HG02610 (cell line): ENCODE measurements around the gene TOB2.
"Not testable (repeated sequence)": the region's sequence is repeated elsewhere in the genome, so short reads cannot be mapped to it uniquely, and the experiment has no call there.

Experiments used
- ATAC-seq: cut with Tn5 transposase; IDR thresholded peaks from one replicate; pipeline ENCODE4 v1.9.1; 2021; ENCODE audit warnings: mild to moderate bottlenecking, moderate library complexity; ENCODE audit not compliant: unreplicated experiment

Gene TOB2

DNA sequence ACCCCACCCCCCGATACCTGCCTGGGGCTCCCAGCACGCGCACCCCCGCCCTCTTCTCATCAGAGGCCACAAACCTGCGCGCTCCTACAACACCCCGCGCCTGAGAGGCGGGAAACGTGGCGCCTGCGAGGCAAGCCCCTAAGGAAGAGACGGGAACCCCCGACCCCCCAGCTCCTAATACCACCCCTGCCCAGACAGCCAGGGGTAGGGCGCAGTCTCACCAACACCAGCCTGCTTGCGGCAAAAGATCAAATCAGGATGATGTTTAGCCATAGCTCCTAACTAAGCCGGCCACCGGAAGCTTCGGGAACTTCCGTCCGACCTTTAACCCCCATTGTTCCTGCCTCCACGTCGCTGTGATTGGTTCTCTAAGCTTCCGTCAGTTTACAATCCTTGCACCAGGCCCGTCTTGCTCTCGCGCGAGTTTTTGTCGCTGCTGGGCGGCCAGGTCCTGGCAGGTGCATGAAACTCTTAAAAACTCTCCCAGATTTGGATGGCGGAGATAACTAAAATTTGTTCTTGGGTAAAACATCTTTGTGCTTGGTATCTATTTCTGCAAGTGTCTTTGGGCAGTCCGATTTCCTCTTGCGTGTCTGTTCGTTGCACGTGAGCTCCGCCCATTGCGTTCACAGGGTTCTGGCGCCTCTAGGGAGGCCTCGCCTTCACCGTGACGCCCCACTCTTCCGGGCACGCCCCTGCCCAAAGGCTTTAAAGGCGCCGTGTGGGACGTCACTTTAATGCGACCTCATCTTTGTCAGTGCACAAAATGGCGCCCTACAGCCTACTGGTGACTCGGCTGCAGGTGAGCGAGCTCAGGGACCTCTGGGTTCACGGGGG is 22.0 kb upstream of the TOB2 start, which contains the start of the genes ACO2 and PHF5A:
Gene ACO2 (plus strand): TSS at position 737 of the 837 bp plus-strand sequence. CDS start 30 bp downstream, at position 767.
Gene PHF5A (minus strand): TSS at position 312 of the 837 bp plus-strand sequence. CDS start 39 bp downstream, at position 273.
- peak; percentile 88 for ATAC-seq

DNA sequence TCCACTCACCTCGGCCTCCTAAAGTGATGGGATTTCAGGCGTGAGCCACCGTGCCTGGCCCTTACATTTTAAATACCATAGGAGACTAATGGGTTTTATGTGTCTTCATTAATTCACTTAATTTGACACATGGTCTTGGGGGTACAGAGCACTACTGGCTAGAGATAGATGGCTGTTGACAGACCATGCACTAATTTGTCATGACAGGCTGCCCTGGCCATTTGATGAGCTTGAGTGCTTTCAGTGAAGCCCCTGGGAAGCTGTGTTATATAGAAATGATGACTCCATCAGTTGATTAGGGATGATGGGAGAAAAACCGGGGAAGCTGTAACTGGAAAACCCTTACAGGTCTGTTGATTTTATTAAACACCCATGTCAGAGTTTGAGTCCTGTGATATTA is 15.3 kb upstream of the TOB2 start:
- ATAC-seq = no peak

DNA sequence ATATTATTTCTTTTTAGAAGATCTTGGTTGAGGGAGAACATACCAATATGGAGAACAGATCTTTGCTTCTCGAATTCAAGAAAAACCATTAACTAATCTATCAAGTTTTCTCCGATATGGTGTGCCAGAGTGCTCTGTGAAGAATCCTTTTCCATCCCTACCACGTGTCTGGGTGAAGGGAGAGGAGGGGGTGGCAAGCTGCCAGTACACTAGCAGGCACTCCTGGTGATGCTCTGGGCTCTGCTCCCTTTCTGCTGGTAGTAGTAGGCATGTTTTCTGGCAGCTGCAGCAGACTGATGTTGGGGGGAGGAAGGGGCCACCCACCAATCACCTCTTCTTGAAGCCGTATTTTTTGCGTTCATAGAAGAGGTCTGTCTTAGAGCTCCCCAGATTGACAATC is 13.5 kb upstream of the TOB2 start:
- not testable (repeated sequence) for ATAC-seq

DNA sequence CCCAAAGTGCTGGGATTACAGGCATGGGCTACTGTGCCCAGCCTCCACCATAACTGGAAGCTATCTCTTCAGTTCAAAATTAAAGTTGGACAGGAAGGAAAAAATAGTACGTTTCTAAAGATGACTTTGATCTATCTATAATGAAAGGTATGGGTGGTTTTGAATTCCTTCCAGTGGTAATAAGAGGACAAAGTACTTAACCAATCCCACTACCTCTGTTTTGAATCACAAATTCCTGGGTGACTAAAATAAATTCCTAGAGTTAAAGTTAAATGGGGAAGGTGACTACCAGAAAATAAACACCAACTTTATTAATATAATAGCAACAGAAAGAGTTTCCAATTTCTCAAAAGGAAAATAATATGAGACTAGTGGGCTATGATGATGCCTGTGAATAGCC is 12.8 kb upstream of the TOB2 start:
- no peak for ATAC-seq

DNA sequence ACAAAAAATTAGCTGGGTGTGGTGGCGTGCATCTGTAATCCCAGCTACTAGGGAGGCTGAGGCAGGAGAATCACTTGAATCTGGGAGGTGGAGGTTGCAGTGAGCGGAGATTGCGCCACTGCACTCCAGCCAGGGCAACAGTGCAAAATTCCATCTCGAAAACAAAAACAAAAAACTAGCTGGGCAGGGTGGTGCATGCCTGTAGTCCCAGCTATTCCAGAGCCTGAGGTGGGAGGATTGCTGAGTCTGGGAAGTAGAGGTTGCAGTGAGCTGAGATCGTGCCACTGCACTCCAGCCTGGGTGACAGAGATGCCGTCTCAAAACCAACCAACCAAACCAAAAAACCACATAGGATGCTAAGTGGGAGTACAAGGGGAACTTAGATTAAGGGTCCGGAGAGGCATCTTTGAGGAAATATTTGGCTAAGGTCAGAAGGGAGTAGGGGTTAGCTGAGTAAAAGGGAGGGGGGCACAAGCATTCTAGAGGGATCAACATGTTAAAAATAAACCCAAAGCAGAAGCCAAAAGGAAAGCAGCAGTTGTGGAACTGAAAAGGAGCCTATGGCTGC is 11.6 kb upstream of the TOB2 start:
- no peak for ATAC-seq

DNA sequence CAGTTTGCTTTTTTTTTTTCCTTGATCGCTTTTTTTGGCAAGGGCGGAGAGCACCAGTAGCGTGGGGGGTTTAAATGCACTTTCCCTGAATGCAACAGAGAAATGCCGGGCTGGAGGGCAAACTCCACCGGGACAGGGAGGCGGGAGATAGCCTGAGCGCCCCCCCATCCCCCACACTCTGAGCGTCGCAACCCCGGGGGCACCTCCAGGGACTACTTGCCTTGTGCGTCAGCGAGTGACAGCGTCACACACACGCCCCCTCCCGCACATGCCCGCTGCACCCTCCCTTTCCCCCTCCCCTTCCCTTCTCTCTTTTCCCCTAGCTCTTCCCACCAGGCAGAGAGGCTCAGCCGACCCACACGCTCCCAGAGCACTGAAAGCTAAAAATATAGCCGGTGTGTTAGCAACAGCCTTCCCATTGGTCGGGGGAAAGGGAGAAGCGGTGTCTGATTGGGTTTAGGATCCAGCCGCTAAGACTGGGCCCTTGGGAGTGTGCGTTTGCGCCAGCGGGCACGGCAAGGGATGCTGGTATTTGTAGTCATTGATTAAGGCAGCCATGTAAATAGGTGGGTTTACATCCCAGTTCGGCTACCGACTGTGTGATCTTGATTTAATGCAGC is 1.7 kb upstream of the TOB2 start:
- peak; percentile 59 for ATAC-seq

DNA sequence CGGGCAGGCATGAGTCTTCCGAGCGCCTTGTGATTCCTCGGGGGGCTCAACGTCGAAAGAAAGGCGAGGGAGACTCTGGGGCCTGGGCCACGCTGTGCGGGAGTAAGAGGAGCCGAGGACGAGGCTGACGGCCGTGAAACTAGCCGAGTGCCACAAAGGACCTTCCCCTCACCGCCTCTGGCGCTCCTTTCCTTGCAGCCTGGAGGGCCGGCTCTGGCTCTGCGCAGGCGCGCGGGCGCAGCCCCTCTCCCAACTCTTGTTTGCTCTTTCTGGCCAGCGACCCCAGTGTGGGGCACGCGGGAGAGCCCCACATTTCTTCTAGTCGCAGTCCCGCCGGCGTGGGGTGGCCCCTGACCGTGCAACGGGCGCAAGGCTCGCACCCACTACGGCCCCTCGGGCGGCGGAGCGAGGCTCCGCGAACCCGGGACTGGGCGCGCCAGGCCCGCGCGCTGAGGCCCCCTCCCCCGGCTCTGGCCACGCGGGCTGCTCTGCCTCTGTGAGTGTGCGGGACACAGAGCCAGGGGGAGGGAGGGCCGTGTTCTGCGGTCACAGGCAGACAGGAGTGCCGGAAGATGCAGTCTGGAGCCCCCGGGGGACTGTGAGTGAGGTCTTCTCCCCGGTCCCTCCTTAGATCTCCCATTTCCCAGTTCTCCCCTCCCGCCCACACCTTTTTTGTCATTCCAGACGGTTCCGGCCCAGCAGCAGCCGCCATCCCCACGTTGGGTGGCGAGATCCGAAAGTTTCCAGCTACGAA is 1.0 kb upstream of the TOB2 start:
- no peak for ATAC-seq

DNA sequence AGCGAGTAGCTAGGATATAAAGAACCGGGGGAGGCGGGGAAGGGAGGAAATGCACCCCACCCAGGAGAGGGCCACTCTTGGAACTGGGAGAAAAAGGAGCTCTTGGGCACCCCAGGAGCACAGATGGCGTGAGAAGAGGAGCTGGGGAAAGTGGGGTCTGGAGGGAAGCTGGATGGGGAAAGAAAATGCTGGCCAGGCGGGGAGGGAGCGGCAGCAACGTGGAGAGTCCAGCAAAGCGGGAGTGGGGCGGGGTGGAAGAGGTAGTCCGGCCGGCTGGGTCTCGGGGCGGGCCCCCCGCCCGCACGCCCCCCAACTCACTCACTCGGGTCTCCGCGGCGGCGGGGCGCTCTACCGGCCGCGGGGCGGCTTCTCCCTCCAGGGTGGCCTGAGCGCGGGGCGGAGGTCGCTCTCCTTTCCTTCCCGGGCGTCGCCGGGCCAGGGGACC is 522 bp downstream of the TOB2 start:
- ATAC-seq = no peak

DNA sequence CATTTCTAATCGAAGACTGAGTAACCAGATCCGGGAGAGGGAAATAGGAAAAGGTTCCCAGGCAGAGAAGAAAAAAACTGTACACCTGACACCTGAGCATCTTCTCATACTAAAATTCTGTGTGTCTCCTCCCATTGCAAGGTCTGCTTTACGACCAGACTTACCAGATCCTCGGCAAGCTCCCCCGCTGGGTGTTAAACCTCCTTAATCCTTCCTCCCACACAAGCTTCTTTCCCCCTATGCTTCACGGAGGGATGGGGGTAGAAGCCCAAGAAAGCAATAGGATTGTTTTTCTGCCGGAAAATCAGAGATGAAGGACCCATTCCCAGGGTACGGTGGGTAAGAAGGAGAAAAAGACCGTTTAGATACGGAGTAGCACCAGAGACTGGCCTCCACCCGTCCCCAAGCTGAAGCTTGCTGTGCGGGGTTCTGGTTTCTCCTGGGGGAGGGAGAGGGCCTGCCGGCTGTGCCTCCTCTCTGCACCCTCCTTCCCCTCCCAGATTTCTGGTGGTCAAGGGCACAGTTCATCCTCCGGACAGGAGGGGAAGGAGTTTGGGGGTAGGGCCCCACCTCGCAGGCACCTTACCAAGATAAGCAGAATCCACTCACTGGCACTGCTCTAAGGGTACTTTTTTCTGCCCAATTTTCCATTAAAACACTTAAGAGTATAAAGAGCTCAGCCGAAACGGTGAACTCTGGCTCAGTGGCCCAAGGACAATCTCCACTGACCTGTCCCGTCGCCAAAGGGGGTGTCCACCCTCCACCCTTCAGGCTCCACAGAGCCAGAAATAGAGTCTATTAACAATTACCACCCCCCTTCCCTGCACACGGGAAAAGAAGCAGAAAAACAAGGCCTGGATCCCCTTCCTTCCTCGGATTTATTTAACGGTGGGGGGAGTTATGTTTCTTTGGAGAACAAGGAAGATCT is 1.2 kb downstream of the TOB2 start:
- ATAC-seq = no peak

DNA sequence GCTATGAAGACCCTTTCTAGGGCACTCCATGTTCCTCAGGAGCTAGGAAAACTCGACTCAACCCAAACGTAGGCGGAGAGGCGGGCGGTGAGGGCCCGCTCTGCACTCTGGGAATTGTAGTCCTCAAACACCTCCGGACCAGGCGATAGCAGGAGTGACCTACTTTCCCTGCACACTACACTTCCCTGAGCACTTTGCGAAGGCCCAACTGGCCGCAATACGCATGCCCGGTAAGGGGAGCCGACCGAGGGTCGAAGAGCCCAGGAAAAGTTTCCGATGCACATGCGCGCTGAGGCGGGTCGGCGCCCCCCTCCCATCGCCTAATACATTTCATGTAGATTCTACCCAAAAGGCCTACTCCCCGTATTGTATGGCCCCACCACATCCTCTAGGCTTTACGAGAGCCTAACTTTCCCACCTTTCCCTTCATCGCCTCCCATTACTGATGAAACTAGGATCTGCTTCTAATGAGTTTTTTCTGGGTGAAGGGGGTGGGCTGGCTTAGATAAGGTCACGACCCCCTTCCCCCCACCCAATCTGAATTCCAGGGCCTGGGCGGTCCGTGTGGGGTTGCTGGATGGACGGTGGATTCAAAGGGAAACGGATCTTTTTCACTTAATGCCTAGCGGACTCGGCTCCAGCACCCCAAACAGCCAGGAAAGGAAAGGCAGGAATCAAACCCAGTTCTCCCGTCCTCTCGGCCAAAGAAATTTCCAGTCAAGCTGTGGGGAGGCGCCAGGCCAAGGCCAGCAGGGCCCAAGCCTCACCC is 2.1 kb downstream of the TOB2 start:
- ATAC-seq = peak; percentile 50

DNA sequence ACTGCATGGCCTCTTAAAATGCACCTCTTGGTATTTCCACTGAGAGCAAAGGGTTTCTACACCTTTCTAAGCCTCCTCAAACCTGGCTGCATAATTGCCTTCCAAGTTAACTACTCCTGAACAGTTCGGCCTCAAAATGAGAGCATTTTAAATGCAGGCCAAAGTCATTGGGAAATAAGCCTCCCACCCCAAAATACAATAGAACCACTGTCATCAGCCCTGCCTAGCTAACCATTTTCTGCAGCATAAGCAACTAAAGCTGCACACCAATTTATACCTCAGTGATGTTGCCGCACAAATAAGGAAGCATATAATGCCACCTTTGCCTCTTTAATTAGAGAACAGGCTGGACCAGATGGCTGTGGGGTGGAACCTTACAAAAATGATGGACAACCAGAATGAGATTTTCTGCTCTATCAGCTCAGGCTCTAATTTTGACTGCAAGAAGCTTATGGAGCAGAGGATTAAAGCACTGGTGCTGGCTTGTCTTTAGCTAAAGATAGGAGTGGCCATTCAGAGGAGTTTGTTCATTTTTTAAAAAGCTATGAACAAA is 4.3 kb downstream of the TOB2 start:
- ATAC-seq = no peak

DNA sequence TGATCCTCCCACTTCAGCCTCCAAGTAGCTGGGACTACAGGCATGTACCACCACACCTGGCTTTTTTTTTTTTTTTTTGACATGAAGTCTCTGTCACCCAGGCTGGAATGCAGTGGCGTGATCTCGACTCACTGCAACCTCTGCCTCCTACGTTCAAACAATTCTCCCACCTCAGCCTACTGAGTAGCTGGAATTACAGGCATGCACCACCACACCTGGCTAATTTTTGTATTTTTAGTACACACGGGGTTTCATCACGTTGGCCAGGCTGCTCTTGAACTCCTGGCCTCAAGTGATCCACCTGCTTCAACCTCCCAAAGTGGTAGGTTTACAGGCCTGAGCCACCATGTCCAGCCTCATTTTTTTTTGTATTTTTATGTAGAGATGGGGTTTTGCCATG is 6.1 kb downstream of the TOB2 start:
- not testable (repeated sequence) for ATAC-seq

DNA sequence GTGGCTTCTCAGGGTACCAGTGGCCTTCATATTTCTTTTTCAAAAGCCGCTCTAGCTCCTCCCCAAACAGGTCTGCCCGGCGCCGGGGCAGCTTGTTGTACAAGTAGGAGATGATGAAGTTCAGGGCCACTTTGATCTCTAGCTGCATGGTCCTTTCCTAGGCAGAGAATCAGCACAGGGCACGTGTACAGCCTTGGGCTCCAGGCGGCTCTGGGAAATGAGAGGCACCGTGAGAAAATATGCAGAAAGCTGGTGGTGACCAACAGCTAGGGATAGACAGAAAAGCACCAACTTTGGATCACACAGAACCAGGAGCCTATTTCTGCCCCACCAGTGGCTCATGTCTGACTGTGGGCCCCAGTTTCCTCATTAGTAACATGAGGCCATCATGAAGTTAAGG is 9.4 kb downstream of the TOB2 start:
- no peak for ATAC-seq

DNA sequence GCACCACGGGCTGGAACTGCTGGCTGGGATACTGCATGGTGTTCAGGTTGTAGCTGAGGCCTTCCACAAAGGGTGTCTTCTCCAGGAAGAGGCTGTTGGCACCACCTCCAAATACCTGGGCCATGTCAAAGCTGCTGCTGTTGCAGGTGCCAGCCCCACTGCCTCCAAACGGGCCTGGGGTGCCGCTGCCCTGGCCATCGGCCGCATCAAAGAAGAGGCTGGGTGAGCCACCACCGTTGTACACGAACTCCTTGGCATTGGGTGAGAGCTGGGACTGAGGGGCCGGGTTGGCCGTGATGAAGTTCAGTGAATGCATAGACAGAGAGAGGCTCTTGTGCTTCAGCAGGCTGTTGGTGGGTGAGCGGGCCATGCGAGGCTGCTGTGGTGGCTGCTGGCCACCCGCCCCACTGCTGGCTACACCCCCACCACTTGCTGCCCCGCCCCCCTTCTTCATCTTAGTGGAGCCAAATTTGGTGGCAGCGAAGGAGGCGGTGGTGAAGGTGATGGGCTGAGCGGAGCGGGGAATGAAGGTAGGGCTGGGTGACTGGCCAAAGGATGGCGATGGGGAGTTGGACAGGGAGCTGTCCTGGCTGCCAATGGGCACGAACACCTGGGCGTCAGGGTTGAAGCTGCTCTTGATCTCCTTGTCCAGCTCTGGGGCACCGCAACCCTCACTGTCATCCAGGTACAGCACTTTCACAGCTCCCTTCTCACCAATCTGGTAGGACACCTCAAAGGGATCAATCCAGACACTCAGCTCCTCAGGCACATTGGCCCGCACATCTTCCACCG is 10.1 kb downstream of the TOB2 start:
- ATAC-seq = no peak

DNA sequence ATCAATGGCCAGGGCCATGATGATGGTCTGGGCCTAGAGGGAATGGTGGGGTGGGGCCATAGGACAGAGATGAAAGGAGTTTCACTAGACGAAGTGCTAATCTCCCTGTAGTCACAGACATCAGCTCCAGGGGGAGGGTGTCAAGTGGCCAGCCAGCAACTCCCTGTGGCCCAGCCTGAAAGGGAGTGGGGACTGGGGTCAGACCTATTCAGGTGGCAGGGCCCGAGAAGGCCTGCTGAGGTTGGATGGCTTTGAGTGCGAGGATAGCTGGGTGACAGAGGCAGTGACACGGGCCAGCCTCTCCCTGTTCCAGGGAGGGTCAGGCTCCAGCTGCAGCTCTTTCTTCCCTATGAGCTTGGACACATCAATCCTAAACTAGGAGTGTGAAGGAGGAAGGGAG is 11.0 kb downstream of the TOB2 start:
- ATAC-seq = no peak

DNA sequence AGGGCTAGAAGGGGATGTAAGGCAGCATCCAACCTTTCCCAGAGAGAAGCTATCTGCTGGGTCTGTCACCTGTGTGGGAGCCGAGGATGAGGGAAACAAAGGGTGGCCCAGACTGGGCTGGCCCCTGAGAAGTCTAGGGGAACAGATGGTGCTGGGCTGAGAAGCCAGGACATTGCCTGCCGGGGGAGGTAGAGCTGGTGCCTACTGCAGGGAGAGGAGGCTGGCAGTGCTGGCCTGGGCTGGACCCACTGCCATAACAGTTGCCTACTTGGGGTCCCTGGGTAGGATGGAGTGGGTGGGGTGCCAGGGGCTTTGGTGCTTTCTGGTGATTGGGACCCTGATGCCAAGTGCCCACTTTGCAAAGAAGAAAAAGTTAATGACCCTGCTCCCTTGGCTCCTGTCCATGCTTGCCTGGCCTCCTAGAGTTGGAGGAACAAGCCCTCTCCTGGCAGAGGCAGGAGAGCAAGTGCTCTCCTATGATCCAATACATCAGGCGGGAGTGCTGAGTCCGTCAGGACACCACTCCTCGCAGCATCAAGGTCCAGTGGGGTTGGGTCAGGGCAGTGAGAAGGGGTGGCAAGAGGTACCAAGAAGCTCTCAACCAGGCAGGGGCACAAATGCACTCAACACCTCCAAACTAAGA is 12.1 kb downstream of the TOB2 start:
- ATAC-seq = not testable (repeated sequence)

DNA sequence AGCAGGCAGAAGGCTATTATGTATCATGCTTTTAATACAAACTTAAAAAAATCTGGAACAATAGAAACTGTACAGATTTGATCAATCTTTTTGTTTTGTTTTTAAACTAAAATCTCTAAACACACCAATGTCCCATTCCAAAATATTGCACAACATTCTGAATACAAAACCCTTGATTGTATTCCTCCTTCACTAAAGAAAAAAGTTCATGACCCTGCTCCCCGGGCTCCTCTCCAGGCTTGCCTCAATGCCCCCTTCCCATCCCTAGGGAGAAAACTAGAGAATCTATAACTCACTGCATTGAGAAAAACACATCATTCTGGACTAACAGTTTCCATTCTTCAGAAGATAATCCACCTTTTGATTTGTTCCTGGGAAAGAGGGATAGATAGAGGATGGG is 13.1 kb downstream of the TOB2 start:
- not testable (repeated sequence) for ATAC-seq

DNA sequence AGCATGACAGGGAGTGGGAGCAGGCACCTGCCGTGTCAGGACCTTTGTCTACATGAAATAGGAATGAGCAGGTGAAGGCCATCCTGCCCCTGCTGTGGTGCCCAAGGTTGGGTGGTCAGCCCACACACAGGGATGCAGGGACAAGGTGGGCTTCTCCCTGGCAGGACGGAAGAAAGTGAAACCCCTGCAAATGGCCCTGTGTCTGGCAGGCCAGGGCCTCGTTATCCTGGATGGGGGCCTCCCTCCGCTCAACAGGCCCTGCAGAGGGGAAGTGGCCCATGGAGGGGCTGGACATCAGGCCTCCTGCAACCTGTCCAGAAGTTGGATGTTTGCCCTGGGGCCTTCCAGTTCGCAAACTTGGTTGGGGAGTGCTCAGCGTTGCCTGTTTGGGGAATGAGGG is 14.9 kb downstream of the TOB2 start:
- ATAC-seq = no peak
